HFFc6 (cell line): ENCODE measurements around the gene ACOT12. TPM values are rescaled to one million over a fixed set of nuclear protein-coding genes. Genes with fewer than 3 reads are reported as not detected.

Experiments used
- DNase-seq: peaks from one replicate; pipeline ENCODE4 v3.0.0-alpha.2; 2018
- H3K27ac Mint-ChIP-seq: 2 replicates; pipeline ENCODE4 v1.8.0; 2020; ENCODE audit warnings: mild to moderate bottlenecking, mixed read lengths
- H3K27me3 Mint-ChIP-seq: 2 replicates; pipeline ENCODE4 v1.8.0; 2021; ENCODE audit warnings: mild to moderate bottlenecking, moderate library complexity, mixed read lengths; ENCODE audit not compliant: insufficient read depth
- H3K36me3 Mint-ChIP-seq: 2 replicates; pipeline ENCODE4 v1.8.0; 2021; ENCODE audit warnings: low read depth, mixed read lengths
- H3K4me1 Mint-ChIP-seq: 2 replicates; pipeline ENCODE4 v1.8.0; 2020; ENCODE audit warnings: low read depth, mixed read lengths
- H3K4me3 Mint-ChIP-seq: 2 replicates; pipeline ENCODE4 v1.8.0; 2020; ENCODE audit warnings: mild to moderate bottlenecking, moderate library complexity, mixed read lengths
- H3K9me3 Mint-ChIP-seq: 2 replicates; pipeline ENCODE4 v1.8.0; 2020; ENCODE audit warnings: mild to moderate bottlenecking, mixed read lengths
- CTCF ChIP-seq: fragments of 200-600 bp; sonication (generic); IDR thresholded peaks from 2 replicates; pipeline ENCODE4 v1.5.0; 2021; ENCODE audit warnings: antibody characterized with exemption, mild to moderate bottlenecking
- long read RNA-seq: library from polyadenylated mRNA; unstranded; transcript quantifications from one replicate; pipeline ENCODE4 v2.0.0, GENCODE V29; 2019
- total RNA-seq, 6 experiments: library from RNA; stranded (reverse); fragmentation: NEBNext Ultra II Directional; extraction: Animal tissue kit (Norgen Biotek cat#: 25700); gene quantifications; 2 replicates in 1 of 6; 3 replicates in 5 of 6; pipeline ENCODE4 v1.2.3, GENCODE V29; 2021

The ACOT12 gene
- not detected for total RNA-seq
- long read RNA-seq: 0 reads

GRCh38 chr5:81393783-81394718, at the start of gene ACOT12:
Gene ACOT12 (minus strand): TSS chr5:81394134. CDS start chr5:81394114, 20 bp downstream.
- Mint-ChIP-seq H3K27me3 (peaks cover 1% of the 10 kb centered on the region; the same call in 1 of the 2 replicates), H3K36me3 (0 out of 2 replicates have a peak, but pooled peaks cover 5% of the 10 kb centered on the region), H3K4me1 (no peaks in the 10 kb centered on the region), H3K27ac (no peak within 1 kb of the TSS), H3K9me3 (no peaks in the 10 kb centered on the region), H3K4me3 (peak within 1 kb of the TSS; percentile 71)
- no peak for TF ChIP-seq CTCF
- DNase-seq: no peak

- peaks cover 3% of the 10 kb centered on the region; the same call in 1 of the 2 replicates for H3K27me3 Mint-ChIP-seq
- H3K4me3 Mint-ChIP-seq: no peak overlapping the region
- TF ChIP-seq CTCF: no peak
- H3K4me1 Mint-ChIP-seq: no peaks in the 10 kb centered on the region
- H3K9me3 Mint-ChIP-seq: no peaks in the 10 kb centered on the region
- H3K27ac Mint-ChIP-seq: no peak overlapping the region
- no peaks in the 10 kb centered on the region for H3K36me3 Mint-ChIP-seq
- DNase-seq: no peak
Measured at GRCh38 chr5:81435023-81435422, 41.1 kb upstream of the ACOT12 start.

- Mint-ChIP-seq H3K4me3 (no peak overlapping the region), H3K4me1 (peaks cover 43% of the 10 kb centered on the region), H3K36me3 (no peaks in the 10 kb centered on the region), H3K27me3 (no peaks in the 10 kb centered on the region), H3K9me3 (no peaks in the 10 kb centered on the region), H3K27ac (no peak overlapping the region)
- no peak for TF ChIP-seq CTCF
- no peak for DNase-seq
Measured at GRCh38 chr5:81429985-81430384, 36.1 kb upstream of the ACOT12 start.

- TF ChIP-seq CTCF: no peak
- no peaks in the 10 kb centered on the region for H3K27me3 Mint-ChIP-seq
- no peak overlapping the region for H3K27ac Mint-ChIP-seq
- H3K36me3 Mint-ChIP-seq: no peaks in the 10 kb centered on the region
- no peak for DNase-seq
- H3K4me1 Mint-ChIP-seq: peaks cover 43% of the 10 kb centered on the region
- H3K9me3 Mint-ChIP-seq: no peaks in the 10 kb centered on the region
- H3K4me3 Mint-ChIP-seq: peak overlapping the region; percentile 4; the same call in 1 of the 2 replicates
Measured at GRCh38 chr5:81429363-81429762, 35.4 kb upstream of the ACOT12 start.

GRCh38 chr5:81428861-81429260, 34.9 kb upstream of the ACOT12 start:
- TF ChIP-seq CTCF: no peak
- H3K36me3 Mint-ChIP-seq: no peaks in the 10 kb centered on the region
- H3K4me3 Mint-ChIP-seq: peak overlapping the region; percentile 4; the same call in 1 of the 2 replicates
- no peak for DNase-seq
- peak overlapping the region; percentile 0; the same call in 1 of the 2 replicates for H3K27ac Mint-ChIP-seq
- H3K27me3 Mint-ChIP-seq: no peaks in the 10 kb centered on the region
- peaks cover 43% of the 10 kb centered on the region for H3K4me1 Mint-ChIP-seq
- H3K9me3 Mint-ChIP-seq: no peaks in the 10 kb centered on the region
